GM18873 (cell line): ENCODE measurements around the gene RAP1GDS1.

Experiments
- ATAC-seq: cut with Tn5 transposase; IDR thresholded peaks from one replicate; pipeline ENCODE4 v1.9.1; 2021; ENCODE audit warnings: mild to moderate bottlenecking, moderate library complexity, moderate number of reproducible peaks; ENCODE audit not compliant: unreplicated experiment, low FRiP score

The RAP1GDS1 gene

GRCh38 chr4:98260579-98261404 lies at the start of gene RAP1GDS1:
TSS of gene RAP1GDS1 (plus strand) at chr4:98261384. CDS start at chr4:98261566, 182 bp downstream.
- peak; percentile 88 for ATAC-seq

GRCh38 chr4:98222306-98222705 lies 38.9 kb upstream of the RAP1GDS1 start:
- ATAC-seq, result no peak

GRCh38 chr4:98226396-98226795 lies 34.8 kb upstream of the RAP1GDS1 start:
- no peak for ATAC-seq

- no peak for ATAC-seq
These were observed 30.2 kb upstream of the RAP1GDS1 start for GRCh38 chr4:98230961-98231360.

GRCh38 chr4:98232202-98232601 lies 29.0 kb upstream of the RAP1GDS1 start:
- no peak for ATAC-seq

GRCh38 chr4:98237204-98237603 lies 24.0 kb upstream of the RAP1GDS1 start:
- no peak for ATAC-seq

- ATAC-seq, result no peak
These were observed 19.1 kb upstream of the RAP1GDS1 start for GRCh38 chr4:98242063-98242462.

- no peak for ATAC-seq
These were observed 18.6 kb upstream of the RAP1GDS1 start for GRCh38 chr4:98242538-98242937.

GRCh38 chr4:98245226-98245625 lies 16.0 kb upstream of the RAP1GDS1 start:
- ATAC-seq, result no peak

- no peak for ATAC-seq
These were observed 12.2 kb upstream of the RAP1GDS1 start for GRCh38 chr4:98248934-98249333.

- ATAC-seq, result no peak
These were observed 11.4 kb upstream of the RAP1GDS1 start for GRCh38 chr4:98249831-98250230.

- no peak for ATAC-seq
These were observed 7.7 kb upstream of the RAP1GDS1 start for GRCh38 chr4:98253499-98253898.

GRCh38 chr4:98260047-98260578 lies 1.1 kb upstream of the RAP1GDS1 start:
- ATAC-seq, result peak; percentile 14

- no peak for ATAC-seq
These were observed 464 bp downstream of the RAP1GDS1 start for GRCh38 chr4:98261405-98262291.

GRCh38 chr4:98262431-98262830 lies 1.2 kb downstream of the RAP1GDS1 start:
- ATAC-seq, result no peak

- ATAC-seq, result no peak
These were observed 6.3 kb downstream of the RAP1GDS1 start for GRCh38 chr4:98267498-98267897.

- no peak for ATAC-seq
These were observed 14.0 kb downstream of the RAP1GDS1 start for GRCh38 chr4:98275145-98275544.

GRCh38 chr4:98283219-98284189 lies 22.3 kb downstream of the RAP1GDS1 start:
- ATAC-seq, result no peak

- no peak for ATAC-seq
These were observed 23.5 kb downstream of the RAP1GDS1 start for GRCh38 chr4:98284640-98285046.

- ATAC-seq, result no peak
These were observed 24.5 kb downstream of the RAP1GDS1 start for GRCh38 chr4:98285676-98286075.
